Measurements from ENCODE around the gene TH. TPM values are rescaled to one million over a fixed set of nuclear protein-coding genes. Genes with fewer than 3 reads are reported as not detected.

The TH gene
- total RNA-seq, 4 donors from 2014 or later = 1.3 TPM; not detected in 3

DNA sequence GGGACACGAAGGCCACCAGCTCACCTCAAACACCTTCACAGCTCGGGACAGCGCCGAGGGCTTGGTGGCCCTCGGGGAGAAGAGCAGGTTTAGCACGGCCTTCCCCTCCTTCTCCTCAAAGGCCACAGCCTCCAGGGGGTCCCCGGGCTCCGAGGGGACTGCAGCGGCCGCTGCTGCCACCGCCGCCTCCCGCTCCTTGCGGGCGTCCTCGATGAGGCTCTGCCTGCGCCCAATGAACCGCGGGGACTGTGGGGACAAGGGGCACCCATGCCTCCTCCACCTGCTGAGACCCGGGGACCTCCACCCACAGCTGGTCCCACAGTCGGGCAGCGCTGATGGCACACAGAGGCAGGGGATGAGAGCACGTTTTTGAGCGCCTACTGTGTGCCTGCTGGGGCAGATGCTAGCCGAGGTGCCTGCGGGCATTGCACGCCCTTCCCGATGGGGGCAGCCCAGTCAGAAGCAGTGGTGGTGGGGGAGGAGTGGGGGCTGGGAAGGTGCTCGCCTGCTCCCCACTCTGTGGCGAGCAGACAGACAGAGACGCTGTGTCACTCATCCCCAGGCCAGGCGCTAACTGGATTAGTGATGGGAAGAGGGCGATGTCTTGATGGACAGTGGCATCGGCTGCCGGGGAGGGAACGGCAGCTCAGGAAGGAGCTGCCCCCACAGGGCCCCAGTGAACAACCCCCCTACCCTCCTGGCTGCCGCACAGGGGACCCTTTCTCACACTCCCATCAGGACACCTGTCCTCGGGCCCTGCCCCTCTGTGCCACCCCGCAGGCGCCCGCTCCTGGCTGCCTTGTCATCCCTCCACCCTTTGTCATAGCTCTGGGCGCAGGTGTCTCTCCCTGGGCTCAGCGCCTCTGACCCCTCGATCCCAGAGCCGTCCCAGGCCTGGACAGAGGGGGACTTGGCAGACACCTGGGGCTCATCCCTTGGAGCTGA is 1.7 kb downstream of the TH start:
- intact Hi-C loops (cut with DNase I) = no loop called here
- Histone ChIP-seq H3K36me3 (no peaks in the 10 kb centered on the region), H3K27ac (replicated peaks in 1 of 4) (no peak overlapping the region), H3K4me3 (no peak overlapping the region), H3K27me3 (peaks cover 0 to 82% (median 7%) of the 10 kb centered on the region in 4 donors), H3K4me1 (peaks cover 7 to 14% (median 12%) of the 10 kb centered on the region in 4 donors), H3K9me3 (no peaks in the 10 kb centered on the region)
- TF ChIP-seq POLR2AphosphoS5 (IDR thresholded peaks at IDR 0.05) (no peak), POLR2A (IDR thresholded peaks at IDR 0.05; ENCODE audit: low read depth) (no peak), EP300 (IDR thresholded peaks at IDR 0.05) (no peak)
- TF ChIP-seq, protein P1, sequence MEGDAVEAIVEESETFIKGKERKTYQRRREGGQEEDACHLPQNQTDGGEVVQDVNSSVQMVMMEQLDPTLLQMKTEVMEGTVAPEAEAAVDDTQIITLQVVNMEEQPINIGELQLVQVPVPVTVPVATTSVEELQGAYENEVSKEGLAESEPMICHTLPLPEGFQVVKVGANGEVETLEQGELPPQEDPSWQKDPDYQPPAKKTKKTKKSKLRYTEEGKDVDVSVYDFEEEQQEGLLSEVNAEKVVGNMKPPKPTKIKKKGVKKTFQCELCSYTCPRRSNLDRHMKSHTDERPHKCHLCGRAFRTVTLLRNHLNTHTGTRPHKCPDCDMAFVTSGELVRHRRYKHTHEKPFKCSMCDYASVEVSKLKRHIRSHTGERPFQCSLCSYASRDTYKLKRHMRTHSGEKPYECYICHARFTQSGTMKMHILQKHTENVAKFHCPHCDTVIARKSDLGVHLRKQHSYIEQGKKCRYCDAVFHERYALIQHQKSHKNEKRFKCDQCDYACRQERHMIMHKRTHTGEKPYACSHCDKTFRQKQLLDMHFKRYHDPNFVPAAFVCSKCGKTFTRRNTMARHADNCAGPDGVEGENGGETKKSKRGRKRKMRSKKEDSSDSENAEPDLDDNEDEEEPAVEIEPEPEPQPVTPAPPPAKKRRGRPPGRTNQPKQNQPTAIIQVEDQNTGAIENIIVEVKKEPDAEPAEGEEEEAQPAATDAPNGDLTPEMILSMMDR (IDR thresholded peaks at IDR 0.05) = no peak
- no peak for DNase-seq (ENCODE audit: extremely low spot score)
- 83% methylated on average over 24 of the region's 45 CpGs for WGBS

DNA sequence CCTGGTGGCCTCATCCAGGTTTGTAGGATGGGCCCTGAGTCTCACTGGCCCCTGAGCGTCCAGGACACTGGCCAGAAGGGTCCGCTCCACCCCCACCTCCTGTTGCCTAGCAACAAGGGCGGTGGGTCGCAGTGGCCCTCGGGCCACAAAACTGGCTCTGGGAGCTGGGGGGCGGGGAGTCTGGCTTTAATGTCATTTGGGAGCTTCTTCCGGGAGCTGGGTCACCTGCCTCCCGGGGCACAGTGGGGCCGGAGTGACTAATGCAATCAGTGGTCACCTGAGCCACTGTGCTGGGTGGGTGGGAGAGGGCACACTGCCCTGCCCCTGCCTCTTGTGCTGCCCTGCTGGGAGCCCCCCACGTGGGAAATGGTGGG is 2.6 kb downstream of the TH start:
- DNase-seq (ENCODE audit: extremely low spot score) = no peak
- Histone ChIP-seq H3K27ac (replicated peaks in 1 of 4) (no peak overlapping the region), H3K9me3 (no peaks in the 10 kb centered on the region), H3K4me1 (peaks cover 7 to 14% (median 12%) of the 10 kb centered on the region in 4 donors), H3K27me3 (peaks cover 0 to 91% (median 7%) of the 10 kb centered on the region in 4 donors), H3K4me3 (no peak overlapping the region), H3K36me3 (no peaks in the 10 kb centered on the region)
- intact Hi-C loops (cut with DNase I) = no loop called here
- TF ChIP-seq POLR2A (IDR thresholded peaks at IDR 0.05; ENCODE audit: low read depth) (no peak), POLR2AphosphoS5 (IDR thresholded peaks at IDR 0.05) (no peak), EP300 (IDR thresholded peaks at IDR 0.05) (no peak)
- TF ChIP-seq, protein P1 (IDR thresholded peaks at IDR 0.05) = no peak
- WGBS = 60% methylated on average over 10 of the region's 10 CpGs

DNA sequence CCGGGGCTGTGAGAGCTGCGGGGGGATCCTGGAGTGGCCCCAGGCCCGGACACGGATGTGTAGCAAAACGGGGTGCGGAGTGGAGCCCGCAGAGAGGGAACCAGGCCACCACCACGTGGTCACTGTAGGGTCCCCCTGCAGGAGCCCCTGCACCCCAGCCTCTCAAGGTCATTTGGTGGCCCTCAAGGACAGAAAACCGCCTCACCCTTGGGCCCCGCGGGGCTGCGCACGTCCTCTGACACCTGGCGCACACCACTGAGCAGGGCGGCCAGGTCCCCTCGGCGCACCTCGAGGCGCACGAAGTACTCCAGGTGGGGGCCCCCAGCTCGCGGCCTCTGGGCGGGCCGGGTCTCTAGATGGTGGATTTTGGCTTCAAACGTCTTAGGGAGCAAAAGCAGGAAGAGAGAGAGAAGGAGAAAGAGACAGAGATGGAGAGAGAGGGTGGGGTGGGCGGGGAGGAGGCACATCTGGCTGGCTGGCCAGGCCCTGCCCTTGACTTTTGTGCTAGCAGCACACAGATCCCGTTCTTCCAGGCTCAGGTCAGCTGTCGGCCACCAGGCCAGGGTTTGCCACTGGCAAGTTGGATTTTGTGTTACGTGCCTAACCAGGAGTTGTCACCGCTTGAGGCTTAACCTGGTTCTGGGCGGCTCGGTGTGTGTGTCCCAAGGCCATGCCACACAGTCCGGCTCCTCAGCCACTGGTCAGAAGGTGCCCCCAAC is 3.2 kb downstream of the TH start:
- DNase-seq (ENCODE audit: extremely low spot score) = no peak
- Histone ChIP-seq H3K27ac (replicated peaks in 1 of 4) (no peak overlapping the region), H3K4me1 (peaks cover 7 to 14% (median 12%) of the 10 kb centered on the region in 4 donors), H3K4me3 (no peak overlapping the region), H3K36me3 (no peaks in the 10 kb centered on the region), H3K27me3 (peaks cover 0 to 91% (median 7%) of the 10 kb centered on the region in 4 donors), H3K9me3 (no peaks in the 10 kb centered on the region)
- TF ChIP-seq, protein P1 (IDR thresholded peaks at IDR 0.05) = no peak
- TF ChIP-seq POLR2AphosphoS5 (IDR thresholded peaks at IDR 0.05) = no peak
- TF ChIP-seq POLR2A (IDR thresholded peaks at IDR 0.05; ENCODE audit: low read depth) = no peak
- TF ChIP-seq EP300 (IDR thresholded peaks at IDR 0.05) = no peak
- WGBS = 84% methylated on average over 29 of the region's 33 CpGs
- intact Hi-C loops (cut with DNase I) = no loop called here

DNA sequence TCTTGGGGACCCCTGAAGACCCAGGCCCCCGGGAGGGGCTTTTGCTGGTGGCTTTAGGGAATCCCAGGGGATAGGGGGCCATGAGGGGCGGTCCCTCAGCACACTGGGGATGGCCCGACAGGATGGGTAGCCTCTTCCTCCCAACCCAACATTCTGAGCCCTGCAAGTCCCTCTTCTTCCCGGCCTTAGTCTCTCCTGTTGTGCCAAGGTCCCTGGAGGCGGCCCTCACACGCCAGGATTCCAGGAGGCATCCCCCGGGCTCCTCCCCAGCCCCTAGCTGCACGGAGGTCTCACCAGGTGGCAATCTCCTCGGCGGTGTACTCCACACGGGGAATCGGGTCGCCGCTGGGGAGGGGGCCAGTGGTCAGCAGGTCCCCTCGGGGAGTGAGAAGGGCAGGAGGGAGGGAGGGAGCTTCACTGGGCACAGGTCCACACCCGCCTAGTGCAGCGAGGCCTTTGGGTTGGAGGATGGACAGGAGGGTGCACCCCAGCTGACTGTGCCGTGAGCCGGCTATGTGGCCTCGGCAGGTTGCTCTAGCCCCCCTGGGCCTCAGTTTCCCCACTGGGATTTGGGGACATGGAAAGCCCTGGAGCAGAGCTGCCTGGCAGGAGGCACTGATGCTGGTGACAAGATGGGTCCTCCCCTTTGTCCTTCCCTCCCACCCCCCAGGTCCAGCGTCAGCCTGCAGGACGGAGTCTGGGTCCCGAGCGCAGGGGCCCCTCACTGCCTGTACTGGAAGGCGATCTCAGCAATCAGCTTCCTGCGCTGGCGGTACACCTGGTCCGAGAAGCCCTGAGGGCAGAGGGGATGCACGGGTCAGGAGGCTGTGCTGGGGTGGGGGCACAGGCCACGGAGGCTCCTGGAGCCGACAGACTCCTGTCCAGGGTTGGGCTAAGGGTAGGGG is 4.2 kb downstream of the TH start:
- no peaks in the 10 kb centered on the region for H3K9me3 ChIP-seq
- no peaks in the 10 kb centered on the region for H3K36me3 ChIP-seq
- H3K4me1 ChIP-seq = peaks cover 7 to 14% (median 12%) of the 10 kb centered on the region in 4 donors
- no peak overlapping the region for H3K4me3 ChIP-seq
- TF ChIP-seq POLR2A (IDR thresholded peaks at IDR 0.05; ENCODE audit: low read depth) (no peak), EP300 (IDR thresholded peaks at IDR 0.05) (no peak), POLR2AphosphoS5 (IDR thresholded peaks at IDR 0.05) (no peak)
- TF ChIP-seq, protein P1 (IDR thresholded peaks at IDR 0.05) = no peak
- intact Hi-C loops (cut with DNase I) = no loop called here
- 68% methylated on average over 17 of the region's 31 CpGs for WGBS
- DNase-seq (ENCODE audit: extremely low spot score) = no peak
- H3K27me3 ChIP-seq = peaks cover 0 to 95% (median 7%) of the 10 kb centered on the region in 4 donors
- no peak overlapping the region for H3K27ac ChIP-seq (replicated peaks in 1 of 4)
